HEK293 (cell line): ENCODE results near the gene MYOCOS.
"Not testable (repeated sequence)": the region's sequence is repeated elsewhere in the genome, so short reads cannot be mapped to it uniquely, and the experiment has no call there.

Experiments
- CTCF ChIA-PET: fragments of 350-600 bp; formaldehyde crosslinking; extraction: SDS; loops from one replicate; lab custom pipeline; 2021; ENCODE audit warnings: antibody characterized with exemption; lab: Yijun Ruan, JAX
- POLR2A ChIA-PET: fragments of 300-600 bp; formaldehyde crosslinking; extraction: SDS; loops from one replicate; lab custom pipeline; 2020; ENCODE audit warnings: antibody characterized with exemption, inconsistent platforms; lab: Yijun Ruan, JAX
- H3K27ac ChIP-seq: fragments of 200-500 bp; sonication (Bioruptor generic); 2 replicates; pipeline ENCODE4 v1.5.1; 2014; ENCODE audit warnings: low read depth, low read length, control low read depth, inconsistent platforms; ENCODE audit errors: extremely low read depth
- H3K36me3 ChIP-seq, 2 experiments: fragments of 200-500 bp in 1 of 2; sonication (Bioruptor generic) in 1 of 2; 1 replicate in 1 of 2; 2 replicates in 1 of 2; pipeline ENCODE4 v1.5.1; 2014 to 2017; ENCODE audit warnings: inconsistent platforms in 2 of 2, low read length in 2 of 2; ENCODE audit not compliant: control insufficient read depth in 2 of 2, insufficient read depth in 1 of 2
- H3K4me1 ChIP-seq: fragments of 200-500 bp; sonication (Bioruptor generic); 2 replicates; pipeline ENCODE4 v1.5.1; 2014; ENCODE audit warnings: mild to moderate bottlenecking, low read length, inconsistent platforms; ENCODE audit not compliant: control insufficient read depth, insufficient read depth
- H3K4me3 ChIP-seq: 2 replicates; pipeline ENCODE4 v1.5.1; 2011; ENCODE audit warnings: low read depth, mild to moderate bottlenecking, control low read depth, low read length, moderate library complexity
- H3K9me3 ChIP-seq: fragments of 200-500 bp; sonication (Bioruptor generic); 2 replicates; pipeline ENCODE4 v1.5.1; 2014; ENCODE audit warnings: low read depth, low read length, inconsistent platforms; ENCODE audit not compliant: control insufficient read depth, insufficient read depth
- PRDM1 ChIP-seq: fragments of 450-650 bp; formaldehyde crosslinking; IDR thresholded peaks from 2 replicates; pipeline ENCODE4; 2016; ENCODE audit warnings: missing biosample characterization, missing genetic modification characterization
- SCRT1 ChIP-seq: fragments of 450-650 bp; formaldehyde crosslinking; IDR thresholded peaks from 2 replicates; pipeline ENCODE4 v1.5.1; 2016; ENCODE audit warnings: missing biosample characterization, missing genetic modification characterization, borderline replicate concordance
- SCRT2 ChIP-seq: fragments of 450-650 bp; formaldehyde crosslinking; IDR thresholded peaks from 2 replicates; pipeline ENCODE4 v1.5.1; 2016; ENCODE audit warnings: missing biosample characterization, missing genetic modification characterization
- SP7 ChIP-seq: fragments of 450-650 bp; formaldehyde crosslinking; IDR thresholded peaks from 2 replicates; pipeline ENCODE4 v1.5.1; 2016; ENCODE audit warnings: missing biosample characterization, missing genetic modification characterization
- TRIM28 ChIP-seq: IDR thresholded peaks from 2 replicates; pipeline ENCODE4 v1.6.1; 2011; ENCODE audit warnings: low read length, control low read depth, borderline replicate concordance
- YY1 ChIP-seq: fragments of 450-650 bp; formaldehyde crosslinking; IDR thresholded peaks from 2 replicates; pipeline ENCODE4 v1.5.1; 2018; ENCODE audit warnings: missing biosample characterization, missing genetic modification characterization
- YY2 ChIP-seq: fragments of 450-650 bp; formaldehyde crosslinking; IDR thresholded peaks from 2 replicates; pipeline ENCODE4 v1.5.1; 2016; ENCODE audit warnings: missing biosample characterization, missing genetic modification characterization
- ZBTB17 ChIP-seq: fragments of 450-650 bp; formaldehyde crosslinking; IDR thresholded peaks from 2 replicates; pipeline ENCODE4 v1.5.1; 2016; ENCODE audit warnings: missing biosample characterization, missing genetic modification characterization
- ZNF174 ChIP-seq: fragments of 450-650 bp; formaldehyde crosslinking; IDR thresholded peaks from 2 replicates; pipeline ENCODE4 v1.5.0; 2017; ENCODE audit warnings: missing biosample characterization, mild to moderate bottlenecking, missing genetic modification characterization
- ZNF354C ChIP-seq: fragments of 450-650 bp; formaldehyde crosslinking; IDR thresholded peaks from 2 replicates; pipeline ENCODE4 v1.5.1; 2016; ENCODE audit warnings: missing biosample characterization, missing genetic modification characterization, low read depth, borderline replicate concordance
- TF ChIP-seq, protein P1 (sequence below): fragments of 450-650 bp; formaldehyde crosslinking; conservative IDR thresholded peaks from 2 replicates; pipeline ENCODE4 v1.5.1; 2016; ENCODE audit warnings: low read depth, missing biosample characterization, missing genetic modification characterization
- TF ChIP-seq, protein P2 (sequence below): fragments of 450-650 bp; formaldehyde crosslinking; optimal IDR thresholded peaks from 2 replicates; pipeline ENCODE3; 2016; ENCODE audit warnings: missing biosample characterization, mild to moderate bottlenecking, missing genetic modification characterization
- TF ChIP-seq, protein P3 (sequence below): fragments of 450-650 bp; IDR thresholded peaks from 2 replicates; pipeline ENCODE4 v1.5.1; 2018; ENCODE audit warnings: missing biosample characterization, missing genetic modification characterization
- TF ChIP-seq, protein P4 (sequence below): fragments of 450-650 bp; formaldehyde crosslinking; IDR thresholded peaks from 2 replicates; pipeline ENCODE4 v1.5.1; 2016; ENCODE audit warnings: missing biosample characterization, missing genetic modification characterization
- TF ChIP-seq, protein P5 (sequence below): fragments of 450-650 bp; formaldehyde crosslinking; IDR thresholded peaks from 2 replicates; pipeline ENCODE4 v1.5.1; 2017; ENCODE audit warnings: missing biosample characterization, missing genetic modification characterization

Gene MYOCOS

DNA sequence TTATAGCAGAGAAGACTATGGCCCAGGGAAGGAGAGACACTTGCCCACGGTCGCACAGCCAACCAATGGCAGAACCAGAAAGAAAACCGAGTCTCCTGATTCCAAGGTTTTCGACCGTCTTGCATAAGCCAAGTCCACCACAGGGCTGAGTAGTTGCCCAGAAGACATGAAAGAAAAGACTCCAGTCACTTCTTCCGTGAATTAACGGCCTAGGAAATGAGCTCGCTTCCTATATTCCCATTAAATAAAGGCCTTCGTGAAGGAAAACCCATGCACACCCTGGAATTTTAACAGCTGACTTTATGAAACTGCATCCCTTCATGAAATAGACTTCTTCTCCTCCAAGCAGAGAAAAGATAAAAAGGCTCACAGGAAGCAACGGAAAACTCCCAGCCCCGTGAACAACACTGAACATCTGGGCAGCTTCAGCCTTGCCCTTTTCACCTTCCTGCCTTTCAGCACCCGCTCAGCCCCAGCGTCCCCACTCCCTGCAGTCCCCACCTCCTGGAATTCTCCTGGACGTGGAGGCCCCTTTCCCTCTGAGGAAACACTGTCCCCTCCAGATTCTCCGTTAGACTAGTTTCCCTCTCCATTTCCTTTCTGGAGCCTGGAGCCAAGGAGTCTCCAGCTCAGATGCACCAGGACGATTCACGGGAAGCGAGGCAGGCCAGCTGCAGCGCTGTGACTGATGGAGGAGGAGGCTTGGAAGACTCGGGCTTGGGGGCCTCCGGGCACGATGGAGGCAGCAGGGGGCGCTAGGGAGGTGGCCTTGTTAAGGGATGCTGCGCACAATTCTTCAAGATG lies 33.1 kb downstream of the MYOCOS start (continued):
- TF ChIP-seq, protein P1, sequence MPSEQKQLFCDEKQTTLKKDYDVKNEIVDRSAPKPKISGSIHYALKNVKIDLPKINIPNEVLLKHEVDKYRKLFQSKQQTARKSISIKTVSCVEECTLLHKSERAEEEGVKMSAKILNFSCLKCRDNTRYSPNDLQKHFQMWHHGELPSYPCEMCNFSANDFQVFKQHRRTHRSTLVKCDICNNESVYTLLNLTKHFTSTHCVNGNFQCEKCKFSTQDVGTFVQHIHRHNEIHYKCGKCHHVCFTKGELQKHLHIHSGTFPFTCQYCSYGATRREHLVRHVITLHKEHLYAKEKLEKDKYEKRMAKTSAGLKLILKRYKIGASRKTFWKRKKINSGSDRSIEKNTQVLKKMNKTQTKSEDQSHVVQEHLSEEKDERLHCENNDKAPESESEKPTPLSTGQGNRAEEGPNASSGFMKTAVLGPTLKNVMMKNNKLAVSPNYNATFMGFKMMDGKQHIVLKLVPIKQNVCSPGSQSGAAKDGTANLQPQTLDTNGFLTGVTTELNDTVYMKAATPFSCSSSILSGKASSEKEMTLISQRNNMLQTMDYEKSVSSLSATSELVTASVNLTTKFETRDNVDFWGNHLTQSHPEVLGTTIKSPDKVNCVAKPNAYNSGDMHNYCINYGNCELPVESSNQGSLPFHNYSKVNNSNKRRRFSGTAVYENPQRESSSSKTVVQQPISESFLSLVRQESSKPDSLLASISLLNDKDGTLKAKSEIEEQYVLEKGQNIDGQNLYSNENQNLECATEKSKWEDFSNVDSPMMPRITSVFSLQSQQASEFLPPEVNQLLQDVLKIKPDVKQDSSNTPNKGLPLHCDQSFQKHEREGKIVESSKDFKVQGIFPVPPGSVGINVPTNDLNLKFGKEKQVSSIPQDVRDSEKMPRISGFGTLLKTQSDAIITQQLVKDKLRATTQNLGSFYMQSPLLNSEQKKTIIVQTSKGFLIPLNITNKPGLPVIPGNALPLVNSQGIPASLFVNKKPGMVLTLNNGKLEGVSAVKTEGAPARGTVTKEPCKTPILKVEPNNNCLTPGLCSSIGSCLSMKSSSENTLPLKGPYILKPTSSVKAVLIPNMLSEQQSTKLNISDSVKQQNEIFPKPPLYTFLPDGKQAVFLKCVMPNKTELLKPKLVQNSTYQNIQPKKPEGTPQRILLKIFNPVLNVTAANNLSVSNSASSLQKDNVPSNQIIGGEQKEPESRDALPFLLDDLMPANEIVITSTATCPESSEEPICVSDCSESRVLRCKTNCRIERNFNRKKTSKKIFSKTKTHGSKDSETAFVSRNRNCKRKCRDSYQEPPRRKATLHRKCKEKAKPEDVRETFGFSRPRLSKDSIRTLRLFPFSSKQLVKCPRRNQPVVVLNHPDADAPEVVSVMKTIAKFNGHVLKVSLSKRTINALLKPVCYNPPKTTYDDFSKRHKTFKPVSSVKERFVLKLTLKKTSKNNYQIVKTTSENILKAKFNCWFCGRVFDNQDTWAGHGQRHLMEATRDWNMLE: no peak
- TF ChIP-seq ZBTB17 (0 out of 2 replicates have a peak, but pooled peaks have one; percentile 19), PRDM1 (tag by site-specific recombination) (peak; percentile 26; the same call in 1 of the 2 replicates), TRIM28 (peak; percentile 67; the same call in 1 of the 2 replicates), ZNF174 (tag by site-specific recombination) (no peak)
- TF ChIP-seq, protein P2, sequence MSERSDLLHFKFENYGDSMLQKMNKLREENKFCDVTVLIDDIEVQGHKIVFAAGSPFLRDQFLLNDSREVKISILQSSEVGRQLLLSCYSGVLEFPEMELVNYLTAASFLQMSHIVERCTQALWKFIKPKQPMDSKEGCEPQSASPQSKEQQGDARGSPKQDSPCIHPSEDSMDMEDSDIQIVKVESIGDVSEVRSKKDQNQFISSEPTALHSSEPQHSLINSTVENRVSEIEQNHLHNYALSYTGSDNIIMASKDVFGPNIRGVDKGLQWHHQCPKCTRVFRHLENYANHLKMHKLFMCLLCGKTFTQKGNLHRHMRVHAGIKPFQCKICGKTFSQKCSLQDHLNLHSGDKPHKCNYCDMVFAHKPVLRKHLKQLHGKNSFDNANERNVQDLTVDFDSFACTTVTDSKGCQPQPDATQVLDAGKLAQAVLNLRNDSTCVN (tag by site-specific recombination): no peak
- TF ChIP-seq, protein P3, sequence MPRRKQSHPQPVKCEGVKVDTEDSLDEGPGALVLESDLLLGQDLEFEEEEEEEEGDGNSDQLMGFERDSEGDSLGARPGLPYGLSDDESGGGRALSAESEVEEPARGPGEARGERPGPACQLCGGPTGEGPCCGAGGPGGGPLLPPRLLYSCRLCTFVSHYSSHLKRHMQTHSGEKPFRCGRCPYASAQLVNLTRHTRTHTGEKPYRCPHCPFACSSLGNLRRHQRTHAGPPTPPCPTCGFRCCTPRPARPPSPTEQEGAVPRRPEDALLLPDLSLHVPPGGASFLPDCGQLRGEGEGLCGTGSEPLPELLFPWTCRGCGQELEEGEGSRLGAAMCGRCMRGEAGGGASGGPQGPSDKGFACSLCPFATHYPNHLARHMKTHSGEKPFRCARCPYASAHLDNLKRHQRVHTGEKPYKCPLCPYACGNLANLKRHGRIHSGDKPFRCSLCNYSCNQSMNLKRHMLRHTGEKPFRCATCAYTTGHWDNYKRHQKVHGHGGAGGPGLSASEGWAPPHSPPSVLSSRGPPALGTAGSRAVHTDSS: no peak

DNA sequence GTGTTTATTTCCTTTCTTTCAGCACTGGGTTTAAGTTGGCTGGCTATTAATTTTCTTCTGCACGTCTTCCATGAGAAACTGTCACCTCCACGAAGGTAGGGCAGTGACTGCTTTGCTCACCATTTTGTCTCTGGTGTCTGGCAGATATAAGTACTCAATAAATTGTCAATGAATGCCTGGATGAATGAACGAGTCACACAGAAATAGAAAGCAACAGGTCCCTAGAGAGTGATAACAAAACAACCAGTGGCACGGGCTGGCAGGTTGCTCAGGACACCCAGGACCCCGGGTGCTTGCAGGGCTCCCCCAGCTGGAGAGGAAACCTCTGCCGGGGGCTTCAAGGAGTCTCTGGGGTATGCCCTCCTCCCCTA lies 33.7 kb downstream of the MYOCOS start:
- POLR2A ChIA-PET: no interaction called here
- H3K27ac ChIP-seq: no peak overlapping the region
- H3K9me3 ChIP-seq: no peaks in the 10 kb centered on the region
- no peaks in the 10 kb centered on the region for H3K36me3 ChIP-seq
- CTCF ChIA-PET: interaction anchor here (0.6 to 4.9 kb wide), 6 partner anchors 10 to 128 kb away, joined by 3 to 33 read pairs (median 4); no protein-coding TSS in a partner anchor
- no peak overlapping the region for H3K4me3 ChIP-seq
- no peaks in the 10 kb centered on the region for H3K4me1 ChIP-seq
- TF ChIP-seq, protein P4, sequence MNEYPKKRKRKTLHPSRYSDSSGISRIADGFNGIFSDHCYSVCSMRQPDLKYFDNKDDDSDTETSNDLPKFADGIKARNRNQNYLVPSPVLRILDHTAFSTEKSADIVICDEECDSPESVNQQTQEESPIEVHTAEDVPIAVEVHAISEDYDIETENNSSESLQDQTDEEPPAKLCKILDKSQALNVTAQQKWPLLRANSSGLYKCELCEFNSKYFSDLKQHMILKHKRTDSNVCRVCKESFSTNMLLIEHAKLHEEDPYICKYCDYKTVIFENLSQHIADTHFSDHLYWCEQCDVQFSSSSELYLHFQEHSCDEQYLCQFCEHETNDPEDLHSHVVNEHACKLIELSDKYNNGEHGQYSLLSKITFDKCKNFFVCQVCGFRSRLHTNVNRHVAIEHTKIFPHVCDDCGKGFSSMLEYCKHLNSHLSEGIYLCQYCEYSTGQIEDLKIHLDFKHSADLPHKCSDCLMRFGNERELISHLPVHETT: no peak
- TF ChIP-seq SCRT2 (peak; percentile 71), YY2 (no peak), YY1 (tag by site-specific recombination) (0 out of 2 replicates have a peak, but pooled peaks have one; percentile 41), ZNF354C (tag by site-specific recombination) (no peak), SP7 (tag by site-specific recombination) (no peak), SCRT1 (tag by site-specific recombination) (0 out of 2 replicates have a peak, but pooled peaks have one; percentile 13)
- TF ChIP-seq, protein P5, sequence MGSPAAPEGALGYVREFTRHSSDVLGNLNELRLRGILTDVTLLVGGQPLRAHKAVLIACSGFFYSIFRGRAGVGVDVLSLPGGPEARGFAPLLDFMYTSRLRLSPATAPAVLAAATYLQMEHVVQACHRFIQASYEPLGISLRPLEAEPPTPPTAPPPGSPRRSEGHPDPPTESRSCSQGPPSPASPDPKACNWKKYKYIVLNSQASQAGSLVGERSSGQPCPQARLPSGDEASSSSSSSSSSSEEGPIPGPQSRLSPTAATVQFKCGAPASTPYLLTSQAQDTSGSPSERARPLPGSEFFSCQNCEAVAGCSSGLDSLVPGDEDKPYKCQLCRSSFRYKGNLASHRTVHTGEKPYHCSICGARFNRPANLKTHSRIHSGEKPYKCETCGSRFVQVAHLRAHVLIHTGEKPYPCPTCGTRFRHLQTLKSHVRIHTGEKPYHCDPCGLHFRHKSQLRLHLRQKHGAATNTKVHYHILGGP: no peak

DNA sequence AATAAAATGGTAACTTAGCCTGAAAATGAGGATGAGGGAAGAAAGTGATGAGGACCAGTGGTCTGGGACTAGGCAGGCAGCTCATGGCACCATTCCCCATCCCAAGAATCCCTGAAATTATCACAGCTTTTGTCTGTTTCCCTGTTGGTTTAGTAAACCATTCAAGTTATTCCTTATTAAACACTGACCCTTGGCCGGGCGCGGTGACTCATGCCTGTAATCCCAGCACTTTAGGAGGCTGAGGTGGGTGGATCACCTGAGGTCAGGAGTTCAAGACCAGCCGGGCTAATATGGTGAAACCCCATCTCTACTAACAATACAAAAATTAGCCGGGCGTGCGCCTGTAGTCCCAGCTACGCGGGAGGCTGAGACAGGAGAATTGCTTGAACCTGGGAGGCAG lies 34.2 kb downstream of the MYOCOS start:
- POLR2A ChIA-PET, H3K4me1 ChIP-seq, H3K4me3 ChIP-seq, H3K9me3 ChIP-seq, H3K27ac ChIP-seq, H3K36me3 ChIP-seq: not testable (repeated sequence)
- CTCF ChIA-PET: interaction anchor here (0.6 to 4.9 kb wide), 5 partner anchors 11 to 816 kb away, joined by 3 to 33 read pairs (median 5); no protein-coding TSS in a partner anchor
